GM12875 (cell line): ENCODE results near the gene GPC3.

ENCODE experiments used
- H3K4me3 ChIP-seq: one replicate; pipeline ENCODE4 v1.5.1; 2011; ENCODE audit warnings: low read depth, low read length, control low read depth
- CTCF ChIP-seq: IDR thresholded peaks from 2 replicates; pipeline ENCODE4 v1.5.1; 2011; ENCODE audit warnings: low read depth, mild to moderate bottlenecking, control low read depth, inconsistent platforms, low read length, moderate library complexity, borderline replicate concordance; ENCODE audit not compliant: insufficient read depth

The GPC3 gene

GRCh38 chrX:133921764-133922389 is 63.5 kb downstream of the GPC3 start:
- peak; percentile 79 for TF ChIP-seq CTCF
- no peak overlapping the region for H3K4me3 ChIP-seq

GRCh38 chrX:133921086-133921485 is 64.3 kb downstream of the GPC3 start:
- H3K4me3 ChIP-seq, result no peak overlapping the region
- no peak for TF ChIP-seq CTCF

- TF ChIP-seq CTCF, result no peak
- H3K4me3 ChIP-seq, result no peak overlapping the region
Measured at GRCh38 chrX:133918361-133918771, 67.0 kb downstream of the GPC3 start.

GRCh38 chrX:133916984-133917722 is 68.2 kb downstream of the GPC3 start:
- TF ChIP-seq CTCF, result no peak
- H3K4me3 ChIP-seq, result no peak overlapping the region

- no peak for TF ChIP-seq CTCF
- H3K4me3 ChIP-seq, result no peak overlapping the region
Measured at GRCh38 chrX:133913658-133914388, 71.6 kb downstream of the GPC3 start.

GRCh38 chrX:133913009-133913408 is 72.4 kb downstream of the GPC3 start:
- H3K4me3 ChIP-seq, result no peak overlapping the region
- TF ChIP-seq CTCF, result no peak

- TF ChIP-seq CTCF, result no peak
- H3K4me3 ChIP-seq, result no peak overlapping the region
Measured at GRCh38 chrX:133911825-133912495, 73.4 kb downstream of the GPC3 start.
